ENCODE measurements around the gene C2CD3. TPM values are rescaled to one million over a fixed set of nuclear protein-coding genes. Genes with fewer than 3 reads are reported as not detected.
A peak's percentile ranks its signal among the peaks of the same experiment; 100 is the strongest.

C2CD3 gene
- total and polyA plus RNA-seq, 9 of the 15 experiments (the other 6 are each of a cell fraction or from before 2014, with no cell fraction given), result 4.4 to 20.2 (median 15.4) TPM

- TF ChIP-seq ZNF282 (CRISPR knock-in tag; IDR thresholded peaks at IDR 0.05), result no peak
- TF ChIP-seq KLF13 (tag; IDR thresholded peaks at IDR 0.05; ENCODE audit: borderline replicate concordance, low read depth), result 0 out of 2 replicates have a peak, but pooled peaks have one; percentile 58
- no peak for TF ChIP-seq MBD2 (IDR thresholded peaks at IDR 0.05; ENCODE audit: borderline replicate concordance, low read depth)
- no peak for TF ChIP-seq ILK (tag; IDR thresholded peaks at IDR 0.05; ENCODE audit: borderline replicate concordance, low read depth)
- no peak for TF ChIP-seq ZBTB9 (CRISPR knock-in tag; IDR thresholded peaks at IDR 0.05)
- TF ChIP-seq TAF1 (IDR thresholded peaks at IDR 0.05; ENCODE audit: control insufficient read depth, extremely low read depth, insufficient read depth, low read length, severe bottlenecking), result no peak
- no peak for TF ChIP-seq ZBTB34 (CRISPR knock-in tag; IDR thresholded peaks at IDR 0.05)
- no peak for TF ChIP-seq ZNF77 (CRISPR knock-in tag; IDR thresholded peaks at IDR 0.05)
- no peak for TF ChIP-seq CEBPZ (IDR thresholded peaks at IDR 0.05; ENCODE audit: borderline replicate concordance, low read depth, low read length)
- no peak for TF ChIP-seq NFXL1 (CRISPR knock-in tag; IDR thresholded peaks at IDR 0.05)
- no peak for TF ChIP-seq THRAP3 (IDR thresholded peaks at IDR 0.05; ENCODE audit: borderline replicate concordance)
- TF ChIP-seq RFX1 (IDR thresholded peaks at IDR 0.05), result no peak
- no peak for TF ChIP-seq FUS (optimal IDR thresholded peaks at IDR 0.05; ENCODE audit: low read depth, low read length)
- no peak for TF ChIP-seq NCOR1 (IDR thresholded peaks at IDR 0.05)
- no peak for TF ChIP-seq SNAPC5 (CRISPR knock-in tag; IDR thresholded peaks at IDR 0.05)
- no peak for TF ChIP-seq BCL6 (CRISPR knock-in tag; IDR thresholded peaks at IDR 0.05)
- TF ChIP-seq NR0B1 (IDR thresholded peaks at IDR 0.05; ENCODE audit: partially characterized antibody), result no peak
- no peak for TF ChIP-seq NCOA1 (IDR thresholded peaks at IDR 0.05; ENCODE audit: low read depth)
- TF ChIP-seq EWSR1 (IDR thresholded peaks at IDR 0.05; ENCODE audit: borderline replicate concordance, low read depth, partially characterized antibody), result no peak
- no peak for TF ChIP-seq POLR2B (IDR thresholded peaks at IDR 0.05; ENCODE audit: low read depth, partially characterized antibody)
Observed at GRCh38 chr11:73983741-73984538, 186.9 kb downstream of the C2CD3 start (continued).
